GM21529 (cell line): ENCODE data around the gene SLC31A1.
"Not testable (repeated sequence)": the region's sequence is repeated elsewhere in the genome, so short reads cannot be mapped to it uniquely, and the experiment has no call there.

Experiments
- ATAC-seq: cut with Tn5 transposase; IDR thresholded peaks from one replicate; pipeline ENCODE4 v1.9.1; 2021; ENCODE audit not compliant: unreplicated experiment

SLC31A1 gene

GRCh38 chr9:113261917-113262671 lies 40.8 kb downstream of the SLC31A1 start:
- ATAC-seq = no peak

- ATAC-seq = no peak
Observed at GRCh38 chr9:113266174-113266573, 44.8 kb downstream of the SLC31A1 start.

DNA sequence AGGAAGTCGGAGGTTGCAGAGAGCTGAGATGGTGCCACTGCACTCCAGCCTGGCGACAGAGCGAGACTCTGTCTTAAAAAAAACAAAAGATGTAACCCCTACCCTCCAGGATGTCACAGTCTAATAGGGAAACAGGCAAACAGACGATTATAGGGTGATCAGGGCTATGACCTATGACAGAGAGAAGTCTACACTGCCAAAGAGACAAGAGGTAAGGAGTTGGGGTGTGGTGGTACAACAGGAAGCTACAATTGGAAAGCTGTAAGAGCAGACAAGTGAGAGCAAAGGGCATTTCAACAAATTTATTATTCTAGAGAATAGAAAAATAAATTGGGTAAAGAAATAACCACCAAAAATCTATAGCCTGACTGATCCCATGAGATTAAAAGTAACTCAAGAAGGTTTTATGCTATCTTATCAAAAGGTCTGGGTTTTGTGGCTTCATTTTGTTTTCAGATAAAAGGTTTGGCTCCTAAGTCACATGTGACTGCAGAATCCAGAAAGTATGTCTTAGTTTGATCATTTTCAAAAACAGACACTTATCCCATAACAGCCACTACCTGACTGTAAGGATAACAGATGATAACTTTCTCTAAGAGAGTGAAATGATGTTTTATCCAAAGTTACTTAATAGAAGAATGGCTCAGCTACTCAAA lies 46.7 kb downstream of the SLC31A1 start:
- no peak for ATAC-seq

GRCh38 chr9:113269355-113269754 lies 48.0 kb downstream of the SLC31A1 start:
- no peak for ATAC-seq

GRCh38 chr9:113269871-113270270 lies 48.5 kb downstream of the SLC31A1 start:
- ATAC-seq = no peak

GRCh38 chr9:113274474-113275156 lies 53.3 kb downstream of the SLC31A1 start:
- ATAC-seq = peak; percentile 8

GRCh38 chr9:113275157-113276131 lies 54.1 kb downstream of the SLC31A1 start, which contains the start of the genes CDC26 and PRPF4:
Gene CDC26, minus strand, starts transcription at chr9:113275572. Its CDS starts 3,065 bp downstream, at chr9:113272507.
Gene PRPF4, plus strand, starts transcription at chr9:113275658. Its CDS starts 86 bp downstream, at chr9:113275744.
- ATAC-seq = peak; percentile 97

- no peak for ATAC-seq
Observed at GRCh38 chr9:113278840-113279239, 57.5 kb downstream of the SLC31A1 start.

- ATAC-seq = no peak
Observed at GRCh38 chr9:113281356-113281755, 60.0 kb downstream of the SLC31A1 start.

DNA sequence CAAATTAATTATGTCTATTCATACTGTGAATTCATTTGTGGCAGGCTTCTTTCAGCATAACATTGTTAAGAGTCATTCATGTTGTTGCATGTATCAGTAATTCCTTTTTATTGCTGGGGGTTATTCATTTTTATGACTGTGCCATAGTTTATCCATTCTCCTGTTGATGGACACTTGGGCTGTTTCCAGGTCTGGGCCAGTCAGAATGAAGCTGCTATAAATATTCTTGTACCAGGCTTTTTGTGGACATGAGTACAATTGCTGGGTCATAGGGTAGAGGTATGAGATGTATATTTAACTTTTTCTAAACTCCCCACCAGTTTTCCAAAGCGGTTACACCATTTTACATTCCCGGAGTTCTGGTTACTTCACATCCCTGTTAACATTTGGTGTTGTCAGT lies 67.7 kb downstream of the SLC31A1 start:
- no peak for ATAC-seq

DNA sequence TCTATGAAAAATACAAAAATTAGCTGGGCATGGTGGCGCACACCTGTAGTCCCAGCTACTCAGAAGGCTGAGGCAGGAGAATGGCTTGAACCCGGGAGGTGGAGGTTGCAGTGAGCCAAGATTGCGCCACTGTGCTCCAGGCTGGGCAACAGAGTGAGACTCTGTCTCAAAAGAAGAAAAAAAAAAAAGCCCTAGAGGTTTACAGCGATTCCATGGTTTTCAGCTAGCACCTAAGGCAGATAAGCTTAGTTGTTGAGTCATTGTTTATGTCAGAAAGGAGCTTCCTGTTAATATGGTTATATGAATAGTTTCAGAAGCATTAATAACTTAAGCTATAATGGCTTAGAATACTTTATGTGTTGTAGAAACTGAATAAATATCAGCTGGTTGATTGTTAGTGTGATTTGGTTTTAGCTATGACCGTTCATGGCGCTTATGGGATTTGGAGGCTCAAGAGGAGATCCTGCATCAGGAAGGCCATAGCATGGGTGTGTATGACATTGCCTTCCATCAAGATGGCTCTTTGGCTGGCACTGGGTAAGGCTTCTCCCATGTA lies 68.8 kb downstream of the SLC31A1 start:
- ATAC-seq = no peak

DNA sequence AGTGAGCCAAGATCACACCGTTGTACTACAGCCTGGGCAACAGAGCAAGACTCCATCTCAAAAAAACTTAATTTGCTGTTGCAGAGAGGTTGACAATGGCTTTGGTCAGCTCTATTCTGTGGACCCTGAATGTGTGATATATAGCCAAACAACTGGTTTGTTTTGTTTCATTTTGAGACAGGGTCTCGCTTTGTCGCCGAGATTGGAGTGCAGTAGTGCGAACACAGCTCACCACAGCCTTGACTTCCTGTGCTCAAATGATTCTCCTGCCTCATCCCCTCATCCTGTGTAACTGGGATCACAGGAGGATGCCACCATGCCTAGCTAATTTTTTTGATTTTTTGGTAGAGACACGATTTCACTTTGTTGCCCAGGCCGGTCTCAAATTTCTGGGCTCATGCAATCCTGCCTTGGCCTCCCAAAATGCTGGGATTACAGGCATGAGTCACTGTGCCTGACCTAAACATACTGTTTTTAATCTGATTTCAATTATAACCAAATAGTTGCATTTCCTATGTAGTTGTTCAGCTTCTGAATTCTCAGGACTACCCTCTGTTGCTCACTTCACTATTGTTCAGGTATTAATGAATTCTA lies 72.0 kb downstream of the SLC31A1 start:
- no peak for ATAC-seq

DNA sequence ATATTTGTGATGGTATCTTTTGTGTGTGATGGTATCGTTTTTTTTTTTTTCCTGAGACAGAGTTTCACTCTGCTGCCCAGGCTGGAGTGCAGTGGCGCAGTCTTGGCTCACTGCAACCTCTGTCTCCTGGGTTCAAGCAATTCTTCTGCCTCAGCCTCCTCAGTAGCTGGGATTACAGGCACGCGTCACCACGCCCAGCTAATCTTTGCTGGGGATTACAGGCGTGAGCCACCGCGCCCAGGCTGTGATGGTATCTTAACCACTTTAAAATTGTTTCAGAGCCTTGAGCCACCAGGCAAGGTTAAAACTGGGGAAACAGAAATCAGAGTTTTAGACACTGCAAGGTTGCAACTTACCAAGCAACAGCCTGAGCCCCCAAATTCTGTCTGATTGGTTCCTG lies 74.9 kb downstream of the SLC31A1 start:
- ATAC-seq = not testable (repeated sequence)

GRCh38 chr9:113296796-113297558 lies 75.6 kb downstream of the SLC31A1 start:
- ATAC-seq = no peak

GRCh38 chr9:113298311-113298710 lies 77.0 kb downstream of the SLC31A1 start:
- ATAC-seq = no peak

DNA sequence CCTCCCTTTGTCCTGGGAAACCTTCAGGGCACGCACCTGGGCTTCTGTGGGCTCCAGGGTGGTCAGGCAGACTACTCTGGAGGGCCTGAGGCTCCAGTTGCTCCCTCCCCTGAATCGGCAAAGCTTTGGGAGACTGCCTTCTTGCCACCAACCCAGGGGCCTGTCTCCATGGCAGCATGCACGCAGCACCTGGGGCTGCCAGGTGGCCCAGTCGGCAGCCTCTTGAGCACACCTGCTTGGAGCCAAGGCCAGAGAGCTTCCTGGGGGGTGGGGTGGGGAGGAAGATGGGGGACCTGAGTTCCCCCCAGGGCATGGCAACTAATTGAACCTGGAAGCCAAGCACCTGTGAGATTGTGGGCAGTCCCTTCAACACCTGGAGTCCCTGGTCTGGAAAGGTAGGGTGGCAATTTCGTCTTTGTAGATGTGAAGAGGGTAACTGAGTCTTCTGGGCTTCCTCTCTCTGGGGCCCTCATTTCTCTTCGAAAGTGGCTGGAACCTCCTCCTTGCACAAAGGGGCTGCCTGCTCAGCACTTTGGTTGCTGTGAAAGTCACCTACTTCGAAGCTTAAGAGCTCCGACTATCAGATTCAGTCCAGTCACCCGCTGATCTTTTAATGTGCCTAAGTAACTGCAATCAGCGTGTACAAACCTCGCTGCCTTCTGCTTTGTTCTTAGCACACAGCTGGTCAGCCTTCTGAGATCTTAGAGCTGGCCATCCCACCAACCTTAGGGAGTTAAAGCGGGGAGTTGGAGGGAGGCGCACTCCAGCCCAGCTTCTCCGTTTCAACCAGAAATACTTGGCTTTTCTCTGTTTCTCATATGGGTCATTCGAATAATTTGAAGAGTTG lies 77.8 kb downstream of the SLC31A1 start:
- ATAC-seq = no peak

DNA sequence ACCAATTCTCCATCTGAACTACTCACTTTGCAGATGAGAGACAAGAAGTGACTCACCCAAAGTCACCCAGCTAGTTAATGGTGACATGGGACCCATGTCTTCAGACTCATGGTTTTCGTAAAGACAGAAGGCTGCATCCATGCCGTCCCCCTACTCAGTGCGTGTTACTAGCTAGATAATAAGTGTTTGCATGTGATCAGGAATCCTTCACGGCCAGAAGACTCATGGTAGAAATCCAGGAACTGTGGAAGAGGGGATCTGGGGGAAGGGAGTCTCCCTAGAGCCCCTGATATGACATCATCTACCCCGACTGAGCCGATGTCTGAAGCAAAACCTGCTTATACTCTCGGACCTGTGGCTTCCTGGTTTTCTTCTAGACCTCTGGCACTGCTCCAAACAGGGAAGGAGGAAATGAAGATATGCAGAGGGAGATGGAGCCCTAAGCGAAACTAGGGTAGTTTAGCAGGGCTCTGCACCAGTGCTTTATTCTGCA lies 78.5 kb downstream of the SLC31A1 start:
- no peak for ATAC-seq

- ATAC-seq = no peak
Observed at GRCh38 chr9:113301548-113301947, 80.2 kb downstream of the SLC31A1 start.
